A549 treated with dexamethasone at 1 μM for 4 hours (cell line): ENCODE results near the gene SLC35G3. TPM values are rescaled to one million over a fixed set of nuclear protein-coding genes. Genes with fewer than 3 reads are reported as not detected.

ENCODE experiments used
- total RNA-seq: library from RNA; stranded (reverse); fragments of 200-300 nt; extraction: Qiagen RNA extraction; gene quantifications from 5 replicates; pipeline ENCODE4 v1.2.3, GENCODE V29; 2022

The SLC35G3 gene
- not detected in 5 replicates for total RNA-seq

DNA sequence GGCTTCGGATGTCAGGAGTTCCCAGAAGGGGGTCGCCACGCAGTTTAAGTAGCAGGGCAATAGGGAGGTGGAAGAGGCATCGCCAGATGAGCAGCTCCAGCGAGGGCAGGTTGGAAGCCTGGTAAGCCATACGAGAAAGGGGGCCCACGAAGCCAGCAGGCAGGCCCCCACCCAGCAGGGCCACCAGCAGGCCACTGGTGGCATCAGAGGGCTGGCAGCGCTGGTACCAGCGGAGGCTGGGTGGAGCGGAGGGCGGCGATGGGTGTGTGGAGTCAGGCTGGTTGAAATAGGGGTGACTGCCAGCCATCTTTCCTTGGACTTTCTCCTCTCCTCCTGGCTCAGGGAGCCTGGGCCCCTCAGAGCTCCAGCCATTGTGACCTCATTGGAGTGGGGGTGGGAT, at the start of gene SLC35G3:
SLC35G3 (minus strand) TSS at position 393 of the 400 bp plus-strand sequence; CDS start at position 307, 86 bp downstream.

DNA sequence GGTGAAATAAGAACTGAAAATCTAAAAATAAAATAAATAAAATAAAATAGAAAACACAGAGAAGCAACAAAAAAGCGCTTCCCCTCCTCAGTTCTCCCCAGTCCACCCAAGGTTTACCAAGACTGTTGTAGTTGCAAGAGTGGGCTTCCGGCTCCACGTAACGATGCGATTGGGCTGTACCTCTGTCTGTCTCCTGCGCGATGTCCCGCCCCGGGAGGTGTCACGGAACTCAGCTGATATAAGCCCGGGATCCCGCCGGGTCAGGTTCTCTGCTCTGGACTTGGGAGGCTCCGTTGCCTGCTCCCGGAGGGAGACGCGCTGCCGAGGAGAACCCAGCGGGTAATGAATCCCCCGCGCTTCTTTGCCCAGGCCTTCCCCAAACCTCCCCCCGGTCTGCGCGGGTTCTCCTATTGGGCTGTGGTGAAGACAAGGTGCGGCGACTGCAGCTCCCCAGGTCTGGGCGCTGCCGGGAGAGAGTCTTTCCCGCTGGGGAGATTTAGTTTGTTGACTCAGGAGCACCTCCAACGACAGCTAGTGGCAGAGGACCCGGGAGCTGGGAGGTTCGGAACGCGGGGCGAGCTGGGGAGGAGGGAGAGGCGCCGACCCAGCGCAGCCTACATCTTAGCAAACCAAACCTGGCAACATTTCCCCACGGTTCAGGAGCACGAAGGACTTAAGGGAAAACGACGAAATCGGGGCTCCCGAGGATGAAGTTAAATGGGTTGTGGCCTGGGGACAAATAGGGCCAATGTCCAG, 48.8 kb upstream of the SLC35G3 start, which contains the start of gene SLFN5:
SLFN5 (plus strand) TSS at position 268 of the 756 bp plus-strand sequence. CDS start 15,619 bp downstream, outside the sequence.

DNA sequence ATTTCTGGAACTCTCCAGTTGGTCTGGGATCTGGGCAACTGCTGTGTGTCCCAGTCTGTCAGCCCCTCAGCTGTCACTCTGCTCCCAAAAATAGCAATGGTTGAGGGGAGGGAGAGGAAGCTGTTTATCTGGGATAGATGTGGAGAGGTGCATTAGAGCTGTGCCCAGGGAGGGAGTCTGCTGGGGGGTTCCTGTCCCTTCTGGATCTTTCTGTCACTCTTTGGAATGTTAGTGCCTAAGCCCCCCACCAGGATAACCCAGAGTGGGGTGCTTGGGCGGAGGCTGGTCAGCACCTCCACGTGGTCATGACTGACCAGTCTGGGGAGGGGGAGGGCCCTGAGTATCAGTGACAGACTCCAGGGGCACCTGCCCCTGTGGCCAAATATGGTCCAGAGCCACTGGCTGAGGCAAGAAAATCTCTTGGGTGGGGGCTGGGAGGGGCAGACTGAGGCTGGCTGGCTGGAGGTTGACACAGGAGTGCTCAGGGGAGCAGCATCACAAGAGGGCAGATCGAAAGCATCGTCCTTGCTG, 46.8 kb downstream of the SLC35G3 start, which contains the start of gene UNC45B:
UNC45B (plus strand) TSS at position 443 of the 531 bp plus-strand sequence. CDS start 447 bp downstream, outside the sequence.

Other genes starting within 250 kb of the SLC35G3 start
- gene CCT6B, start 232.9 kb downstream of the SLC35G3 start, total RNA-seq = 0.79 to 2.1 TPM (median 1.7 TPM) in 5 replicates
- gene ZNF830, start 232.9 kb downstream of the SLC35G3 start, total RNA-seq = 14.5 to 17.5 TPM (median 15.3 TPM) in 5 replicates
- 13.7 to 22.2 TPM (median 20.6 TPM) in 5 replicates for gene LIG3, start 213.9 kb downstream of the SLC35G3 start, total RNA-seq
- gene RFFL, start 130.7 kb downstream of the SLC35G3 start, total RNA-seq = 41.5 to 61.6 TPM (median 54.8 TPM) in 5 replicates
- 21.9 to 28.6 TPM (median 28.4 TPM) in 5 replicates for gene RAD51D, start 74.5 kb downstream of the SLC35G3 start, total RNA-seq
- 0.06 to 0.09 TPM (median 0.07 TPM) in 3 of 5 replicates, not detected in the others for gene FNDC8, start 72.8 kb downstream of the SLC35G3 start, total RNA-seq
- gene NLE1, start 52.1 kb downstream of the SLC35G3 start, total RNA-seq = 26.2 to 33.3 TPM (median 31.4 TPM) in 5 replicates
- not detected in 5 replicates for gene UNC45B, start 46.6 kb downstream of the SLC35G3 start, total RNA-seq
- gene SLFN5, start 48.7 kb upstream of the SLC35G3 start, total RNA-seq = 2.2 to 4.4 TPM (median 3.0 TPM) in 5 replicates
- 4.0 to 6.8 TPM (median 5.9 TPM) in 5 replicates for gene SLFN11, start 179.2 kb upstream of the SLC35G3 start, total RNA-seq
- 0.06 TPM in 1 of 5 replicates, not detected in the others for gene SLFN12, start 238.1 kb upstream of the SLC35G3 start, total RNA-seq